Panc1 (cell line): Measurements from ENCODE around the gene CGNL1. TPM values are rescaled to one million over a fixed set of nuclear protein-coding genes. Genes with fewer than 3 reads are reported as not detected.

Source experiments
- ATAC-seq: fragments of 200-7000 bp; cut with Tn5 transposase; 2 replicates; pipeline ENCODE4 v1.9.1; 2020; ENCODE audit warnings: mild to moderate bottlenecking, moderate library complexity
- BruUV-seq: library from RNA; stranded (reverse); fragments of 400-500 nt; replicated peaks from 2 replicates; lab custom pipeline; 2021; lab: Mats Ljungman, UMichigan
- CTCF ChIA-PET: fragments of 300-600 bp; sonication (Branson Sonifier 250); formaldehyde crosslinking; loops from one replicate; lab custom pipeline; 2022; ENCODE audit warnings: antibody characterized with exemption; lab: Charles Lee
- POLR2A ChIA-PET: fragments of 300-600 bp; sonication (Branson Sonifier 250); formaldehyde crosslinking; loops from one replicate; lab custom pipeline; 2022; ENCODE audit warnings: antibody characterized with exemption; lab: Charles Lee
- DNase-seq: peaks from one replicate; pipeline ENCODE4 v3.0.0-alpha.2; 2010; ENCODE audit warnings: low read depth, low spot score
- H3K27ac ChIP-seq: 2 replicates; pipeline ENCODE4 v1.5.1; 2011; ENCODE audit warnings: mild to moderate bottlenecking, low read length, inconsistent platforms
- H3K27me3 ChIP-seq: fragments of 200-500 bp; sonication (Bioruptor generic); 2 replicates; pipeline ENCODE4 v1.6.0; 2014; ENCODE audit warnings: low read length, inconsistent platforms; ENCODE audit not compliant: control insufficient read depth, insufficient read depth
- H3K36me3 ChIP-seq: fragments of 200-500 bp; sonication (Bioruptor generic); 2 replicates; pipeline ENCODE4 v1.5.1; 2014; ENCODE audit warnings: inconsistent platforms, mild to moderate bottlenecking, low read length, moderate library complexity; ENCODE audit not compliant: control insufficient read depth, insufficient read depth
- H3K4me1 ChIP-seq: 2 replicates; pipeline ENCODE4 v1.5.1; 2011; ENCODE audit warnings: inconsistent platforms, mild to moderate bottlenecking, low read length, moderate library complexity; ENCODE audit not compliant: control insufficient read depth, insufficient read depth
- H3K4me3 ChIP-seq, 2 experiments: 2 replicates each; pipeline ENCODE4 v1.5.1; 2011 to 2012; ENCODE audit warnings: low read depth in 2 of 2, low read length in 2 of 2, mild to moderate bottlenecking in 2 of 2, inconsistent platforms in 1 of 2, moderate library complexity in 1 of 2
- H3K9me3 ChIP-seq: fragments of 200-500 bp; sonication (Bioruptor generic); 2 replicates; pipeline ENCODE4 v1.5.1; 2014; ENCODE audit warnings: low read depth, mild to moderate bottlenecking, inconsistent platforms, low read length, moderate library complexity; ENCODE audit not compliant: control insufficient read depth, insufficient read depth
- POLR2AphosphoS5 ChIP-seq: IDR thresholded peaks from 2 replicates; pipeline ENCODE4 v1.6.1; 2012; ENCODE audit warnings: mild to moderate bottlenecking, low read depth, low read length, moderate library complexity
- SIN3A ChIP-seq: IDR thresholded peaks from 2 replicates; pipeline ENCODE4 v1.6.1; 2012; ENCODE audit warnings: low read depth, mild to moderate bottlenecking, low read length, moderate library complexity, borderline replicate concordance; ENCODE audit not compliant: insufficient read depth
- TCF7L2 ChIP-seq: IDR thresholded peaks from 2 replicates; pipeline ENCODE4 v1.6.1; 2011; ENCODE audit warnings: mild to moderate bottlenecking, low read depth, low read length, inconsistent platforms
- in situ Hi-C: cut with HindIII; loops from 2 replicates; pipeline ENCODE4 v1.10.0; 2016; ENCODE audit warnings: low sequenced_read_pairs, low pct_unique_long_range_greater_than_20kb
- intact Hi-C: fragments of 100-400 bp; cut with micrococcal nuclease; formaldehyde crosslinking; loops from one replicate; pipeline ENCODE4 v1.10.0; 2022; ENCODE audit not compliant: unreplicated experiment
- total RNA-seq: library from RNA; stranded (reverse); gene quantifications from one replicate; pipeline ENCODE4 v1.2.1, GENCODE V29; 2021; ENCODE audit not compliant: unreplicated experiment
- TF ChIP-seq, protein P1 (sequence below): fragments of 450-650 bp; IDR thresholded peaks from 2 replicates; pipeline ENCODE4 v1.5.1; 2017; ENCODE audit warnings: mild to moderate bottlenecking
- TF ChIP-seq, protein P2 (sequence below), 2 experiments: IDR thresholded peaks; 2 replicates each; pipeline ENCODE4 v1.6.1; 2011 to 2012; ENCODE audit warnings: low read depth in 2 of 2, control low read depth in 1 of 2, low read length in 1 of 2, mild to moderate bottlenecking in 1 of 2, moderate library complexity in 1 of 2; ENCODE audit not compliant: insufficient read depth in 1 of 2

Gene CGNL1
- total RNA-seq, 1 experiment from 2014 or later = 3.5 TPM

DNA sequence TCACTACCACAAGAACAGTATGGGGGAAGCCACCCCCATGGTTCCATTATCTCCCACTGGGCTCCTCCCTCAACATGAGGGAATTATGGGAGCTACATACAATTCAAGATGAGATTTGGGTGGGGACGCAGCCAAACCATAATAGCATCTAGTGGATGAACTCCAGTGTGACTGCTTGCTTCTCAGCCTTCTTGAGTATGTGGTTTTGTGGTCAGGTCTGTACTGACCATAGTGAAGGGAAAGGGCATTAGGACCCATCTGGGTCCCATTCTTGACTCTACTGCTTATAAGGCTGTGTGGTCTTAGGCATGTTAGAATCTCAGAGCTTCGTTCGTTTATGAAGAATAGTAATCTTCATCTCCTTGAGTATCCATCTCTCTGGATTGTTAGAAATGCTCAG, 81.4 kb downstream of the CGNL1 start:
- CTCF ChIA-PET = no interaction called here
- Histone ChIP-seq H3K4me3 (no peak overlapping the region), H3K27ac (no peak overlapping the region), H3K4me1 (no peaks in the 10 kb centered on the region), H3K27me3 (no peaks in the 10 kb centered on the region), H3K36me3 (no peaks in the 10 kb centered on the region), H3K9me3 (no peaks in the 10 kb centered on the region)
- POLR2A ChIA-PET = no interaction called here
- no peak for TF ChIP-seq POLR2AphosphoS5
- no peak for TF ChIP-seq TCF7L2
- TF ChIP-seq, protein P1, sequence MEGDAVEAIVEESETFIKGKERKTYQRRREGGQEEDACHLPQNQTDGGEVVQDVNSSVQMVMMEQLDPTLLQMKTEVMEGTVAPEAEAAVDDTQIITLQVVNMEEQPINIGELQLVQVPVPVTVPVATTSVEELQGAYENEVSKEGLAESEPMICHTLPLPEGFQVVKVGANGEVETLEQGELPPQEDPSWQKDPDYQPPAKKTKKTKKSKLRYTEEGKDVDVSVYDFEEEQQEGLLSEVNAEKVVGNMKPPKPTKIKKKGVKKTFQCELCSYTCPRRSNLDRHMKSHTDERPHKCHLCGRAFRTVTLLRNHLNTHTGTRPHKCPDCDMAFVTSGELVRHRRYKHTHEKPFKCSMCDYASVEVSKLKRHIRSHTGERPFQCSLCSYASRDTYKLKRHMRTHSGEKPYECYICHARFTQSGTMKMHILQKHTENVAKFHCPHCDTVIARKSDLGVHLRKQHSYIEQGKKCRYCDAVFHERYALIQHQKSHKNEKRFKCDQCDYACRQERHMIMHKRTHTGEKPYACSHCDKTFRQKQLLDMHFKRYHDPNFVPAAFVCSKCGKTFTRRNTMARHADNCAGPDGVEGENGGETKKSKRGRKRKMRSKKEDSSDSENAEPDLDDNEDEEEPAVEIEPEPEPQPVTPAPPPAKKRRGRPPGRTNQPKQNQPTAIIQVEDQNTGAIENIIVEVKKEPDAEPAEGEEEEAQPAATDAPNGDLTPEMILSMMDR = no peak
- TF ChIP-seq, protein P2, sequence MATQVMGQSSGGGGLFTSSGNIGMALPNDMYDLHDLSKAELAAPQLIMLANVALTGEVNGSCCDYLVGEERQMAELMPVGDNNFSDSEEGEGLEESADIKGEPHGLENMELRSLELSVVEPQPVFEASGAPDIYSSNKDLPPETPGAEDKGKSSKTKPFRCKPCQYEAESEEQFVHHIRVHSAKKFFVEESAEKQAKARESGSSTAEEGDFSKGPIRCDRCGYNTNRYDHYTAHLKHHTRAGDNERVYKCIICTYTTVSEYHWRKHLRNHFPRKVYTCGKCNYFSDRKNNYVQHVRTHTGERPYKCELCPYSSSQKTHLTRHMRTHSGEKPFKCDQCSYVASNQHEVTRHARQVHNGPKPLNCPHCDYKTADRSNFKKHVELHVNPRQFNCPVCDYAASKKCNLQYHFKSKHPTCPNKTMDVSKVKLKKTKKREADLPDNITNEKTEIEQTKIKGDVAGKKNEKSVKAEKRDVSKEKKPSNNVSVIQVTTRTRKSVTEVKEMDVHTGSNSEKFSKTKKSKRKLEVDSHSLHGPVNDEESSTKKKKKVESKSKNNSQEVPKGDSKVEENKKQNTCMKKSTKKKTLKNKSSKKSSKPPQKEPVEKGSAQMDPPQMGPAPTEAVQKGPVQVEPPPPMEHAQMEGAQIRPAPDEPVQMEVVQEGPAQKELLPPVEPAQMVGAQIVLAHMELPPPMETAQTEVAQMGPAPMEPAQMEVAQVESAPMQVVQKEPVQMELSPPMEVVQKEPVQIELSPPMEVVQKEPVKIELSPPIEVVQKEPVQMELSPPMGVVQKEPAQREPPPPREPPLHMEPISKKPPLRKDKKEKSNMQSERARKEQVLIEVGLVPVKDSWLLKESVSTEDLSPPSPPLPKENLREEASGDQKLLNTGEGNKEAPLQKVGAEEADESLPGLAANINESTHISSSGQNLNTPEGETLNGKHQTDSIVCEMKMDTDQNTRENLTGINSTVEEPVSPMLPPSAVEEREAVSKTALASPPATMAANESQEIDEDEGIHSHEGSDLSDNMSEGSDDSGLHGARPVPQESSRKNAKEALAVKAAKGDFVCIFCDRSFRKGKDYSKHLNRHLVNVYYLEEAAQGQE (IDR thresholded peaks at IDR 0.05; ENCODE audit: insufficient read depth in 1 of 2, low read depth in 2 of 2, low read length in 1 of 2) = no peak
- no peak for TF ChIP-seq SIN3A
- no peak for ATAC-seq
- intact Hi-C loops (no loop called here), in situ Hi-C loops (no loop called here)
- no peak for DNase-seq
- no TSS peak for BruUV-seq

DNA sequence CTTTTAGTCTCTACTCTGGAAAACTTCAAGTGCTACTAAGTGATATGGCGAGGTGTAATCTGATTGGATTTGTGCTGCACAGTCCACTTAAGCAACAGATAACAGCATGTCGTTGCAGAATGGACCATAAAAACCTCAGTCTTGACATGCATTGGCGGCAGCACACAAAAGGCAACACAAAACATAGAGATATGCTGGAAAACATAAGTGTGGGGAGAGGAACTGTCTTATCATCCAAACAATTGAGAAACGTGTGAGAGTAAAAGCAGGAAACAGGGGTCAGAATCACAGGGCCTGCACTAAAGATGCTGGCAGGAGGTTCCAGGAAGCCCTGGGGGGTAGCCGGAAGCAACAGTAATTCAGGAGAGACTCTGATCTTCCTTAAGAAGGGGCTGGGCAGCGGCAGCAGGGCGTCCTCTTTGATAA, 82.1 kb downstream of the CGNL1 start:
- Histone ChIP-seq H3K36me3 (no peaks in the 10 kb centered on the region), H3K27ac (no peak overlapping the region), H3K27me3 (no peaks in the 10 kb centered on the region), H3K4me1 (no peaks in the 10 kb centered on the region), H3K9me3 (no peaks in the 10 kb centered on the region), H3K4me3 (no peak overlapping the region)
- no peak for ATAC-seq
- TF ChIP-seq, protein P1 = no peak
- no peak for TF ChIP-seq SIN3A
- TF ChIP-seq POLR2AphosphoS5 = no peak
- TF ChIP-seq, protein P2 (IDR thresholded peaks at IDR 0.05; ENCODE audit: insufficient read depth in 1 of 2, low read depth in 2 of 2, low read length in 1 of 2) = no peak
- TF ChIP-seq TCF7L2 = no peak
- no peak for DNase-seq
- CTCF ChIA-PET = no interaction called here
- in situ Hi-C loops = no loop called here
- no TSS peak for BruUV-seq
- POLR2A ChIA-PET = no interaction called here
- intact Hi-C loops = no loop called here
